SK-N-DZ (cell line): Measurements from ENCODE around the gene TDG. TPM values are rescaled to one million over a fixed set of nuclear protein-coding genes. Genes with fewer than 3 reads are reported as not detected.

Experiments used
- DNase-seq: peaks from one replicate; pipeline ENCODE4 v3.0.0-alpha.2; 2015; ENCODE audit warnings: low spot score
- polyA plus RNA-seq, 2 experiments: library from polyadenylated mRNA; depleted of rRNA; stranded (reverse); fragments of >200 nt; gene quantifications; 2 replicates each; pipeline ENCODE4 v1.2.3, GENCODE V29; 2014

The TDG gene
- 84.8 and 87.8 TPM in 2 replicates for polyA plus RNA-seq (2014; cell fraction: cytosol; rRNA removed)
- 88.9 and 110 TPM in 2 replicates for polyA plus RNA-seq (2014; cell fraction: nucleus; rRNA removed)

- peak; percentile 99 for DNase-seq
Observed at GRCh38 chr12:103965590-103966504, at the start of gene TDG. Gene TDG (plus strand): TSS chr12:103965872. CDS start chr12:103966038, 166 bp downstream.

GRCh38 chr12:103917873-103918272 lies 47.8 kb upstream of the TDG start:
- DNase-seq, result no peak

GRCh38 chr12:103924761-103925641 lies 40.7 kb upstream of the TDG start:
- no peak for DNase-seq

GRCh38 chr12:103928682-103929045 lies 37.0 kb upstream of the TDG start:
- no peak for DNase-seq

GRCh38 chr12:103929046-103929783 lies 36.5 kb upstream of the TDG start:
- DNase-seq, result peak; percentile 94

- DNase-seq, result no peak
Observed at GRCh38 chr12:103929784-103930033, 36.0 kb upstream of the TDG start.

- peak; percentile 100 for DNase-seq
Observed at GRCh38 chr12:103930034-103930786, 35.5 kb upstream of the TDG start, which contains the start of gene HSP90B1. Gene HSP90B1 (plus strand): TSS chr12:103930410. CDS start chr12:103930516, 106 bp downstream.

- DNase-seq, result peak; percentile 26
Observed at GRCh38 chr12:103930787-103931735, 34.6 kb upstream of the TDG start.

GRCh38 chr12:103933237-103933636 lies 32.4 kb upstream of the TDG start:
- DNase-seq, result no peak

GRCh38 chr12:103936679-103937078 lies 29.0 kb upstream of the TDG start:
- DNase-seq, result no peak

GRCh38 chr12:103944964-103945363 lies 20.7 kb upstream of the TDG start:
- DNase-seq, result no peak

- DNase-seq, result no peak
Observed at GRCh38 chr12:103947871-103948555, 17.7 kb upstream of the TDG start.

GRCh38 chr12:103948746-103949406 lies 16.8 kb upstream of the TDG start:
- no peak for DNase-seq

- DNase-seq, result no peak
Observed at GRCh38 chr12:103952497-103952896, 13.2 kb upstream of the TDG start.

GRCh38 chr12:103955811-103956508 lies 9.7 kb upstream of the TDG start:
- DNase-seq, result no peak

GRCh38 chr12:103956509-103957027 lies 9.1 kb upstream of the TDG start:
- DNase-seq, result no peak

- no peak for DNase-seq
Observed at GRCh38 chr12:103957865-103958388, 7.7 kb upstream of the TDG start.
